Stimulated activated CD8-positive, alpha-beta memory T cell treated with anti-CD3 and anti-CD28 coated beads, Interleukin-15, amount 100 ng/mL, for 24 hours (primary cell): Measurements from ENCODE around the gene ABI3BP.
"Not testable (repeated sequence)": the region's sequence is repeated elsewhere in the genome, so short reads cannot be mapped to it uniquely, and the experiment has no call there.

Experiments used
- DNase-seq: peaks from one replicate; pipeline ENCODE4 v3.0.0-alpha.2; 2020; ENCODE audit warnings: low read depth

ABI3BP gene

DNA sequence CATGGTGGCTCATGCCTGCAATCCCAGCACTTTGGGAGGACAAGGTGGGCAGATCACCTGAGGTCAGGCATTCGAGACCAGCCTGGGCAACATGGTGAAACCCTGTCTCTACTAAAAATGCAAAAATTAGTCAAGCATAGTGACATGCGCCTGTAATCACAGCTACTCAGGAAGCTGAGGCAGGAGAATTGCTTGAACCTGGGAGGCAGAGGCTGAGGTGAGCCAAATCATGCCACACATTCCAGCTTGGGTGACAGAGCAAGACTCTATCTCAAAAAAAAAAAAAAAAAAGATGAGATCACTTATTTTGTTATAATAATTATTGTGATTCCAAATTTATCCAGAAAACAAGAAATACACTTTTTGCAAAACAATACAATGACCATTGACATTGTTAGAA lies 47.1 kb downstream of the ABI3BP start:
- not testable (repeated sequence) for DNase-seq

DNA sequence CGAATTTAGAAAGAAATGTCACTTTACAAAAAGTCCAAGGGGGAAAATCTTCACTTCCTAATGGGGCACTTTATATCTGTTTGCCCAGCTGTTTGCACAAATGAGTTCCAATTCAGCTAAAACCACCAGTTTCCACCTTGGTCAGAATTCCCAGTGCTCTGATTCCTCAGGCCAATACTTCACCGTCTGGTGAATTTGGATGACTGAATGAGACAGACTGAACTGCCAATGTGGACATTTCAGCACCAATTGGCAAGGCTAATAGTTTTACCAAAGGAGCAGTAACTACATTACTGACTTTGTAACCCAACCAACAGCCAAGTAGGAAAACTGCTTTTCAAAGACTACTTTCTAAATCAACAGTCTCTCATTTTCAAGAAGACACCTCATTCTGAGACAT lies 51.8 kb downstream of the ABI3BP start:
- DNase-seq = no peak

- no peak for DNase-seq
These were observed 52.2 kb downstream of the ABI3BP start for GRCh38 chr3:100941041-100941440.

GRCh38 chr3:100936931-100937330 lies 56.3 kb downstream of the ABI3BP start:
- DNase-seq = no peak

DNA sequence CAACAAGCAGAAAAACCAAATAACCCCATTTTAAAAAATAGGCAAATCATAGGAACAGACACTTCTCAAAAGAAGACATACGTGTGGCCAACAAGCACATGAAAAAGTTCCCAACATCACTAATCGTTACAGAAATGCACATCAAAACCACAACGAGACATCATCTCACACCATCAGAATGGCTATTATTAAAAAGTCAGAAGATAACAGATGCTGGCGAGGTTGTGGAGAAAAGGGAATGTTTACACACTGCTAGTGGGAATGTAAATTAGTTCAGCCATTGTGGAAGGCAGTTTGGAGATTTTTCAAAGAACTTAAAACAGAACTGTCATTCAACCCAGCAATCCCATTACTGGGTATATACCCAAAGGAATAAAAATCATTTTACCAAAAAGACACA lies 60.7 kb downstream of the ABI3BP start:
- DNase-seq = no peak

- DNase-seq = no peak
These were observed 64.4 kb downstream of the ABI3BP start for GRCh38 chr3:100928638-100929428.

DNA sequence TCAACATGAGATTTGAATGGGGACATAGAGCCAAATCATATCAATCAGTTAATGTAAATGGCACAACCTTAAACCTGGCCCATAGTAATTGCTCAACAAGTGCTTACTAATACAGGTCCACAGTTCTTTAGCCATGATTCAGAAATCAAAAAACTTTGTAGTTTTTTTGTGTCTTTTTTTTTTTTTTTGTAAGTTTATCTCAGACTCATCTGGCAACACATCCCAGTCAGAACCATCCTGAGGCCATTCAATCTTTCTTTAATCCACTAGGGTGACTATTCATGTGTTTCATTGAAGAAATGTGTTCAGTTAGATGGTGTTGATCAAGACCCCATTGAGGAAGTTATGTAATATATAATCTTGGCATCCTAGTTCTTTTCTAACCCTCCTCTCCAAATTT lies 65.4 kb downstream of the ABI3BP start:
- no peak for DNase-seq

GRCh38 chr3:100915706-100916495 lies 77.3 kb downstream of the ABI3BP start:
- no peak for DNase-seq

DNA sequence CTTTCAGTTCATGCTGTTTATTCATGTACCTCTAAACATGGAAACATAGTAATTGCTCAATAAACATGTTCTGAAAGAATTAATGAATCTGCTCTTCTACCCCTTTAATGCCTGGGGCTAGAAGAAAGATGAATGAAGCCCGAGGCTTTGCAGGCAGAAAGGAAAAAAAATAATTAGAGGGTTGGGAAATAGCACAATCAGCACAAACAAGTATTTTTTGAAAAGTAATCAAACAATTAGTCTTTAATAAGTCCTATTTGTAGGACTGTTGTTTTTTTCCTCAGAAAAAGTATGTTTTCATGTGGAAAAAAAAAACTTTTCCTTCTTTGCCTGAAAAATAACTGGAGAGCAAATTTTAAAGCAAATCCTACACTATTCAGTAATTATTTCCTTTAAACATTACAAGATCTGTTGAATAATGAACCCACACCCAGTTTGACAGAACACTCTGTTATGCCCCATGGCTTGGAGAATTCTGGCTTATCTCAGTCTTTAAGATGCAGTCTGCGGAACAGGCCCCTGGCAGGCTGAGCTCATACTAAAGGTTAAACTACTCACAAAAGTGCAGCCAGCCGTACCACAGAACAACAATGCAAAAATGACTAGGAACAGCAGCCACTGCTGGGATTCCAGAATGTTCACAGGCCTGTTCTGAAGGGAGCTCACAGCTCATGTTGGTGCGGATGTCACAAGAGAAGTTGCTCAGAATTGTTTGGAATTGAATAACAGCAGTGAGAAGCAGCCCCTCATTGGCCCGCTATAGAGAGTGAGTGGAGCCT lies 79.2 kb downstream of the ABI3BP start:
- DNase-seq = no peak

GRCh38 chr3:100912976-100913545 lies 80.2 kb downstream of the ABI3BP start:
- DNase-seq = no peak

GRCh38 chr3:100912571-100912970 lies 80.7 kb downstream of the ABI3BP start:
- no peak for DNase-seq

- DNase-seq = no peak
These were observed 81.3 kb downstream of the ABI3BP start for GRCh38 chr3:100911956-100912355.

DNA sequence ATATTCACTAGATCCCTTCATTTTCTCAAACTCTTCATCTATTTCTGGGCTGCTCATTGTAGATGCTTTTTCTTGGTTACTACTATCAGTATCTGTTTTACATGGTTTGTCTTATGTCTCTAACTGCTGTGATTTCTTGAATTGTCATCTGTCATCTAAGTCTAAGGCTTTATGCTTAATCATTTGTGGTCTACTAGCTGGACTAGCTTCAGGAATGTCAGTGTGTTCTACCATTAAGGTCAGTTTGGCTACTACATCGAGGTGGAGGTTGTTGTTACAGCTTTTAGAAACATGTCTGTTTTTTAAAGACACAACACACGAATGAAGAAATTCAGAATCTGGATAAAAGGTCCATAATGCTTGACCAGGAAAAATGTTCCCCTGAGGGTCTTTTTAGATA lies 82.2 kb downstream of the ABI3BP start:
- no peak for DNase-seq

DNA sequence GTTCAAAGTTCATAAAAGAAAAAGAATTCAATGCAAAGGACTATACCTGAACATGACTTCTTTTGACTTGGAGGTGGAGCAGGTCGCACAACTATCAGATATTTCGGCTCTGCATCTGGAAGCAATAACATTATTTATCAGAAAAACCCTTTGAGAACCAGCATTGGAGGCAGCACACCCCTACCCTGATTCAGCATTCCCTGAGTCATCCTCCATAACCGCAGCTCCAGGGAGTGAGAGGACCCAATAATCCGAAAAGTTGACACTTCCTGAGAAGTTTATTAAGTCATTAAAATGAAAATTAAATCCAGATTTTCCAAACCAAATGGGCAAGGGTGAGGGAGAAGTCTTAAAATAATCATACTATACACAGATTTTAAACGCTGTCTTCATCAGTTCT lies 90.6 kb downstream of the ABI3BP start:
- DNase-seq = no peak

DNA sequence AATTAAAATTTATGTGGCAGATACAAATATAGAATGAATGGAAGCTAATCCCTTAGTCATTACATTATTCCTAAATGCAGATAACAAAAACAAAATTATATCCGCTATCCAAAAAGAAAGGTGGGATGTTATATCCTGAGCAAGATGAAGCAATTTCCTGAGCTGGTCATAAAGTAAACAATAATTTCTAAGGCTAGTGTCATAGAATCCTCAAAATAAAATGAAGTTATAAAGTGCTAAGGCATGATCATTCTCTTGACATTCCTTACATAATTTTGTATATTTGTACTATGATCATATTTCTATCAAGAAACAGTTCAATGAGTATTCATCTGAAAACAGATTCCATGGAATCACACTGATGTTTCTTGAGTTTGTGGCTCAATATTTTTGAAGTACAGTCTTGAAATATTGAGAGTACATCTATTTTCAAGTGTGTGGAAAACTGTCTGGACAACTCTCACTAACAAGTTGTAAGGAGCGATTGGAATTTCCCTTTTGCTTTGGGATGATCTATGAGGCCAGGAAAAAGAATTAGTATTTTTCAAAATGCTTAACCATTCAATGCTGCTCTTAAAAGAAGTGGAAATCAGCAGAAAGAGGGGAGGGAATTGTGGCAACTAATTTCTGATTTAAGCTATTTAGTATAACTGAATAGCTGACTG lies 92.4 kb downstream of the ABI3BP start:
- DNase-seq = no peak

DNA sequence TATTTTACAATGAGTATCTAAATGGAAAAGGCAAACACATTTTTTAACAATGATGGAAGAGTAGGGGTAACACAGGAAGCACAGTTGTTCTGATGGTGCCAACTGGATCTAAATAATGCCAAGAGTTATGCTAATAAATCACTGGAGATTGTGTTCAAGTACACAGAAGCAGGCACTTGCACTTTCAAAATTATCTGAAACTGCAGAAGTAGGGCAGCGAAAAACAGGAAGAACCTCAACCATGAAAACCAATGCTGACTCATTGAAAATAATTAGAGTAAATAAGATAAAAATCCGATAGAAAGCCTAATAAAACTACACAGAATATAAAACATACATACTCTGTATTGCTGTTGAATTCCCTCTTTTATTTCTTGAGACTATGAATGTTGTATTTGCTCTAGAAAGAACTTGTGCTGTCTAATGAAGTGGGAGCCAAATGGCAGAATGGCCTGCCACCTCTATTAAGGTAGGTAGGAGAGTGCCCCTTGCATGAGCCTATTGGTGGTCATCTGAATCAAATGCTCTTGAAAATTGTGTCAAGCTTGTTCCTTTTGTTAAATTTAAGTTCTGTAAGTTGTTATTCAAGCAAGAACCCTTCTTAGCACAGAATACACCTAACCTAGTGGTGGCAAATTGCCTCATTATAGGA lies 93.7 kb downstream of the ABI3BP start:
- no peak for DNase-seq

- DNase-seq = no peak
These were observed 94.5 kb downstream of the ABI3BP start for GRCh38 chr3:100898681-100899080.

- DNase-seq = no peak
These were observed 96.2 kb downstream of the ABI3BP start for GRCh38 chr3:100896994-100897393.

- DNase-seq = no peak
These were observed 99.6 kb downstream of the ABI3BP start for GRCh38 chr3:100893590-100893989.

GRCh38 chr3:100893108-100893507 lies 100.1 kb downstream of the ABI3BP start:
- DNase-seq = no peak

- no peak for DNase-seq
These were observed 101.4 kb downstream of the ABI3BP start for GRCh38 chr3:100891827-100892226.
